Measurements from ENCODE around the gene LCORL. TPM values are rescaled to one million over a fixed set of nuclear protein-coding genes. Genes with fewer than 3 reads are reported as not detected.

LCORL gene
- total RNA-seq, 4 donors from 2014 or later = 20.6 to 103 (median 64.1) TPM

DNA sequence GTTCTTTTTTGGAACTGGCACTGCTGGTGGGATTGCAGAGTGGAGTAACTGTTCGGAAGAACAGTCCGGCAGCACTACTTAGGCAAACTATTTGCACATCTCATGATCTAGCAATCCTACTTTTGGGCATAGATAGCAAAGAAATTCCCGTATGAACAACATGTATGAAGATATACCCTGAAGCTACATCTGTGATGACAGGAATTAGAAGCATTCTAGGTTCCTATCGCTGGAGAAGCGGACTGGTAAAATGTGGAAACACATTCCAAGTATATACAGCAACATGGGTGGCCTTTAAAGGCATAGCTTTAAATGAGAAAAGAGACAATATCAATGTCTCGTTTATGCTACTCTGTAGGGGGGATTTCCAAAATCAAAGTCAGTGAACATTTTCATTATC is 214.1 kb downstream of the LCORL start:
- DNase-seq = no peak
- Histone ChIP-seq H3K4me3 (peak overlapping the region in 2 of 4 donors; percentile 9 to 83), H3K27ac (no peak overlapping the region), H3K9me3 (no peaks in the 10 kb centered on the region), H3K4me1 (peaks cover 0 to 41% (median 15%) of the 10 kb centered on the region in 4 donors), H3K27me3 (no peaks in the 10 kb centered on the region), H3K36me3 (peaks cover 0 to 26% (median 0%) of the 10 kb centered on the region in 3 donors)
- TF ChIP-seq POLR2A (IDR thresholded peaks at IDR 0.05) = no peak

- H3K27me3 ChIP-seq = no peaks in the 10 kb centered on the region
- peaks cover 0 to 31% (median 0%) of the 10 kb centered on the region in 3 donors for H3K36me3 ChIP-seq
- no peak for TF ChIP-seq POLR2A (IDR thresholded peaks at IDR 0.05)
- TF ChIP-seq, protein P1, sequence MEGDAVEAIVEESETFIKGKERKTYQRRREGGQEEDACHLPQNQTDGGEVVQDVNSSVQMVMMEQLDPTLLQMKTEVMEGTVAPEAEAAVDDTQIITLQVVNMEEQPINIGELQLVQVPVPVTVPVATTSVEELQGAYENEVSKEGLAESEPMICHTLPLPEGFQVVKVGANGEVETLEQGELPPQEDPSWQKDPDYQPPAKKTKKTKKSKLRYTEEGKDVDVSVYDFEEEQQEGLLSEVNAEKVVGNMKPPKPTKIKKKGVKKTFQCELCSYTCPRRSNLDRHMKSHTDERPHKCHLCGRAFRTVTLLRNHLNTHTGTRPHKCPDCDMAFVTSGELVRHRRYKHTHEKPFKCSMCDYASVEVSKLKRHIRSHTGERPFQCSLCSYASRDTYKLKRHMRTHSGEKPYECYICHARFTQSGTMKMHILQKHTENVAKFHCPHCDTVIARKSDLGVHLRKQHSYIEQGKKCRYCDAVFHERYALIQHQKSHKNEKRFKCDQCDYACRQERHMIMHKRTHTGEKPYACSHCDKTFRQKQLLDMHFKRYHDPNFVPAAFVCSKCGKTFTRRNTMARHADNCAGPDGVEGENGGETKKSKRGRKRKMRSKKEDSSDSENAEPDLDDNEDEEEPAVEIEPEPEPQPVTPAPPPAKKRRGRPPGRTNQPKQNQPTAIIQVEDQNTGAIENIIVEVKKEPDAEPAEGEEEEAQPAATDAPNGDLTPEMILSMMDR (IDR thresholded peaks at IDR 0.05) = no peak
- peaks cover 0 to 35% (median 11%) of the 10 kb centered on the region in 4 donors for H3K4me1 ChIP-seq
- H3K9me3 ChIP-seq = no peaks in the 10 kb centered on the region
- H3K27ac ChIP-seq = no peak overlapping the region
- DNase-seq = no peak
- no peak overlapping the region for H3K4me3 ChIP-seq
These were observed 215.9 kb downstream of the LCORL start for GRCh38 chr4:17805580-17806155.

DNA sequence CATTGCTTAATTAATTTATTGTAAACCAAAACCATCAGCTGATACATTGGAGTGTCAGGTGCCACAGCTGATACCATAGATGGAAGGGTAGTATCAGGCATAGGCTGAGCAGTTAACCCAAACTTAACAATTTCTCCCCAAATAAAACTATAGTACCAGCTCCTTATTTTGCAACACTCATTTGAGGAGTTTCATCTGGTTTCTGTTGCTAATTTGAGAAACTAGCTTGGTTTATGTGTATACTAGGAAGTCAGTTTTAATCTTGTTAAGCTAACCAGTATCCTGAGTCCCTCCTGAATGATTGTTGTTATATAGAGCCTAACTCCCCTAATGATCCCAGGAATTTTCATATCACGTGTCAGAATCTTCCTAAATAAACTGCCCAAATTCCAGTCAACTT is 223.7 kb downstream of the LCORL start:
- no peak for DNase-seq
- Histone ChIP-seq H3K27me3 (no peaks in the 10 kb centered on the region), H3K27ac (no peak overlapping the region), H3K9me3 (no peaks in the 10 kb centered on the region), H3K4me1 (no peaks in the 10 kb centered on the region), H3K36me3 (peaks cover 0 to 20% (median 0%) of the 10 kb centered on the region in 3 donors), H3K4me3 (no peak overlapping the region)
- no peak for TF ChIP-seq POLR2A (IDR thresholded peaks at IDR 0.05)

- no peaks in the 10 kb centered on the region for H3K27me3 ChIP-seq
- peaks cover 0 to 5% (median 0%) of the 10 kb centered on the region in 3 donors for H3K36me3 ChIP-seq
- no peaks in the 10 kb centered on the region for H3K9me3 ChIP-seq
- DNase-seq = no peak
- TF ChIP-seq, protein P1 (IDR thresholded peaks at IDR 0.05) = no peak
- TF ChIP-seq POLR2A (IDR thresholded peaks at IDR 0.05) = no peak
- H3K4me3 ChIP-seq = no peak overlapping the region
- H3K4me1 ChIP-seq = no peaks in the 10 kb centered on the region
- H3K27ac ChIP-seq = no peak overlapping the region
These were observed 226.8 kb downstream of the LCORL start for GRCh38 chr4:17794730-17795129.

Other genes starting within 250 kb of the LCORL start
- not detected for gene FAM184B, start 240.1 kb downstream of the LCORL start, total RNA-seq
- gene DCAF16, start 211.0 kb downstream of the LCORL start, total RNA-seq = 10 to 100 TPM; 15.1 to 21.7 (median 20.9) TPM
- gene NCAPG, start 210.8 kb downstream of the LCORL start, total RNA-seq = 10 to 100 TPM in 1 of 4 donors, 1 to 10 TPM in 3; 3.3 to 21.5 (median 3.5) TPM

Measured in Peyer's patch (tissue), 4 donors.